GM20431 (cell line): ENCODE results near the gene GPAM.
"Not testable (repeated sequence)": the region's sequence is repeated elsewhere in the genome, so short reads cannot be mapped to it uniquely, and the experiment has no call there.

Experiments used
- in situ Hi-C: fragments of 300-500 bp; cut with MseI, MboI; formaldehyde crosslinking; loops from one replicate; pipeline ENCODE4 v1.15.0; 2020; ENCODE audit warnings: low sequenced_read_pairs; ENCODE audit not compliant: unreplicated experiment

The GPAM gene

DNA sequence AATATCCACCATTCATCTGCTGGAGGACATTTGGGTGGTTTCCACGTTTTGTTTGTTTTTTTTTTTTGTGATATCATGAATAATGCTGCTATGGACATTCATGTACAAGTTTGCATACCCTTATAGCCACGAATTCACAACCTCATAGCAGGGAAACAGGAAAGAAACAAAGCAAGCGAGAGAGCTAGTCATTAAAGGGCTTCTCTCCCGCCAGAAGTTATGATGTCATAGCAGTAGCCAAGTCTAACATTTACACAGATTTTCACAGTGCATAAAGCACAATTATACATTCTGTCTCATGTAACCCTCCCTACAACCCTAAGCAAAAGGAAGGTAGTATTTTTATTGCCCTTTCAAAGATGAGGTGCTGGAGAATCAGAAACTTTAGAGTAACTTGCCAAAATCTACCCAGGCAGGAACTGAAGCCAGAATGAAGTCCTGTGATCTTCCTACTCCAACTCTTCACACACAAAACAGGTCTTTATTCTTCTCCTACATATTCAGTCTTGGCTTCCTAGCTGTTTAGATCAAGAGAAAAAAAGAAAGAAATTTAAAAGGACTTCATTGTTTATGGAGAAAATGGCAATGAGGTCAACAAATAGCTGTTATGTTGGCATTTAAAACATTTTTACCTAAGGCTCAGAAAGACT, 33.9 kb upstream of the GPAM start:
- in situ Hi-C loops: no loop called here

DNA sequence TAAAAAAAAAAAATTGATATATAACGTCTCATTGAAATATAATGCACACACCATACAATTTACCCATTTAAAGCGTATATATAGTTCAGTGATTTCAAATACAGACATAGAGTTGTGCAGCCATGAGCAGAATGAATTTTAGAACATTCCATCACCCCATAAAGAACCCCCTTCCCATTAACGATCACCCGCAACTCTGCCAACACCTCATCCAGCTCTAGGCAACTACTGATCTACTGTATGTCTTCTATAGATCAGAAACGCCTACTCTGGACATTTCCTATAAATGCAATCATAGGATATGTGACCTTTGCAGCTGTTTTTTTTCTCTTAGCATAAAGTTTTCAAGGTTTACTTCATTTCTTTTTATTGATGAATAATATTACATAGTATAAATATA, 33.4 kb upstream of the GPAM start:
- in situ Hi-C loops: no loop called here

DNA sequence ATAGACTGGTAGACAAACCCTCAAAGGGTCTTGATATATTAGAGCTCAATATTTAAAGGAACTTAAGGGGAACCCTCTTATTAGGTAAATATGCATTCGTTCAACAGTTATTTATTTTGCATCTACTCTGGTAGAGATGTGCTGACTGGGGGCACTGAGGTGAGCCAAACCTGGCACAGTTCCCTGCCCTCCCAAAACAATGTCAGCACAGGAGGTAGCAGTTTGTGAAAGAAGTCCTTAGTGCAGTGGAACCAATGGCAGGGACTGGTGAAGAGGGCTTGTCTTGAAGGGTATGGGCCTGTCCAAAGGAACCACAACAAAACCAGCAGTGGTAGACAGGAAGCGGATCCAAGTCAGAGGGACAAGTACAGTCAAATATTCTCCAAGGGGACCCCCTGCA, 32.6 kb upstream of the GPAM start:
- in situ Hi-C loops: no loop called here

- in situ Hi-C loops: no loop called here
Measured at GRCh38 chr10:112215342-112215774, 31.8 kb upstream of the GPAM start.

- in situ Hi-C loops: no loop called here
Measured at GRCh38 chr10:112214298-112214926, 30.8 kb upstream of the GPAM start.

GRCh38 chr10:112213836-112214235, 30.3 kb upstream of the GPAM start:
- in situ Hi-C loops: no loop called here

- in situ Hi-C loops: no loop called here
Measured at GRCh38 chr10:112213098-112213823, 29.7 kb upstream of the GPAM start.

DNA sequence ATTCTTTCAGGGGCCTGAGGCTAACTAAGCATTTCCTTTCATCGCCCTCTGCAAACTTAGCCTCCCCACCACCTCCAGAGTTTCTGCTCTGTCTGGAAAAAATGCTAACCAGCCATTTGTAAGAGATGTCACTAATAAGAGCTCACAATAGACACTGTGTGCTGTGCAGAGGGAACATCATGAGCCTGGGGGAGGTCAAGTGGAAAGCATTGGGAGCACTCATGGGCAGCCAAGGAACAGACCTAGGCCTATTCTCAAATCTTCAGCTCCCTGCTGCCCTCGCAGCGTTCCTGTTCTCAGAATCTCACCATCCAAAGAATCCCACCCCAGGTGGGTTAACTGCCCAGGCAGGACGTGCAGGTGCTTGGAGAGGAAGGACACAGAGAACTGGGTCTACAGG, 27.1 kb upstream of the GPAM start:
- in situ Hi-C loops: no loop called here

GRCh38 chr10:112209684-112210131, 26.1 kb upstream of the GPAM start:
- in situ Hi-C loops: no loop called here

- in situ Hi-C loops: no loop called here
Measured at GRCh38 chr10:112208997-112209396, 25.4 kb upstream of the GPAM start.

DNA sequence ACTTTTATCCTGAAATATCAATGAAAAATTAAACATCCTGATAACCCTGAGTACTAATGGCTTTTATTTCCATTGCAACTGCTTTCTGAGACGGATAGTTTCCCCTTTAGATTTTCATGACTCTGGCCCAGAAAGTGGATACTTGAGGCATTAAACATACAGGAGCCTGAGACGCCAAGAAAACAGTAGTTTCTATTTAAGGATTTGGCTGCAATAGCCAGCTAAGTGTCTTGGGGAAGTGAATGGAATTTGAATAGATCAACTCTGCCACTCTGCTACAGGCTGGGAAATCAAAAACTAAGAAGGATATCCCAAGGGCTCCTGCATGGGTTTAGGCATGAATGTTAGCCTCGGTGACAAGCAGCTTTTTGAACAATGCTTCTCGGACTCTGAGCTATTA, 24.7 kb upstream of the GPAM start:
- in situ Hi-C loops: no loop called here

GRCh38 chr10:112203328-112204076, 19.9 kb upstream of the GPAM start:
- in situ Hi-C loops: no loop called here

DNA sequence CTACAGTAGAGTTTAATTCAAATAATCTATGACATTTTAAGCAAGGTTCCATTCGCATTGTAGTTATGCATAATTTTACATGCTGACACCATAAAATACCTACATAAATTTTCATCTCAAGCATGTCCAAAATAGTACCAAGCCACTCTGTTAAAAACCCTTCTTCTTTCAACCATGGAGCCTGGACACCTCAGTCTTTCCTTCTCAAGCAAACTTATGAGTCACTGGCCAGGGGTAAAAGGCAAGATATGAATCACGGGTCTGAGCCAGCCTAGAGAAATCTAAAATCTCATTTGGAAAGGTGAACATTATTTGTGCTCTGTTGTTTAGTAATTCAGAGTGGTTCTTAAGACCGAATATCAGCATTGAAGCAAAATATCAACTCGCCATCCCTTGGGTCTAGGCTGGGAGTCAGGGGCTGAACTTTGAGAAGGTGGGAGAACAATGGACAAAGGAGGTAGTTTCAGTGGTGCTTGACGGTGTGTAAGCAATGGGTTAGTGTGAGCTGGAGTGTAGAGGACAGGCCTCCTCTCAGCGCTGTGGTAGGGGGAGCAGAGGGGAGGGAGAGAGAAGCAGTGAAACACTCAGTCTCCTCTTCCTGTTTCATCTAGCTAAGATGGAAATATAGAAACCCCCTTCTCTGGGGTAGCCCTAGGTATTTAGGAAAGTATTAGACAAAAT, 19.1 kb upstream of the GPAM start:
- in situ Hi-C loops: no loop called here

DNA sequence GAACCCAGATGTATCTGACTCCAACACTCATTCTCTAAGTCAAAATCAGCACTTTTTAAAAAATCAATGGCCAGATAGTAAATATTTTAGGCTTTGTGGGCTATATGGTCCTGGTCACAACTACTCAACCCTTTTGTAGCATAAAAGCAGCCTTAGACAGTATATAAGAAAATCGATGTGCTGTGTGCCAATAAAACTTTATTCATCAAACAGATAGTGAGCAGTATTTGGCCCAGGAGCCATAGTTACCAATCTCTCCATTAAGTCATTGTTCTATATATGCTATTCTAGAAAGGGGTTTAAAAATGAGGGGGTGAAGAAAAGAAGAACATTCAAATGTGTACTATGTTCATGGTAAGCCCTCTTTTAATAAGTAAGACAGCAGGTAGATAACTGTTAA, 18.5 kb upstream of the GPAM start:
- in situ Hi-C loops: no loop called here

DNA sequence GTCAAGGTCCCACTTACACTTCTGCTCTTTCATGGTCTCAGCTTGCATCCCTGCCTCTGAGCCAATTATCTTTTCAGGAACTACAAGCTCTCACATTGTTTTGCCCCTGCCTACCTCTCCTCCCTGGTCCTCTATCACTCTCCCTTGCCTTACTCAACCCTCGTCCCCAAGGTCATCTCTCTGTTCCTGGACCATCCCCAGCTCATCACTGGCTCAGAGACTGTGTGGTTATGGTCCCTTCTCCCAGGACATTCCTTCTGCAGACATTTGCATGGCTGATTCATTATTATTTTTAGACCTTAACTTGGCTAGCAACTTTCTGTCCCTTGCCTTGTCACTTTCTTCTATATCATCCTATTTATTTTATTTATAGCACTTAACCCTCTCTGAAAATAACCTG, 17.8 kb upstream of the GPAM start:
- in situ Hi-C loops: no loop called here

GRCh38 chr10:112200259-112200658, 16.7 kb upstream of the GPAM start:
- in situ Hi-C loops: not testable (repeated sequence)

GRCh38 chr10:112197662-112198061, 14.1 kb upstream of the GPAM start:
- in situ Hi-C loops: not testable (repeated sequence)

DNA sequence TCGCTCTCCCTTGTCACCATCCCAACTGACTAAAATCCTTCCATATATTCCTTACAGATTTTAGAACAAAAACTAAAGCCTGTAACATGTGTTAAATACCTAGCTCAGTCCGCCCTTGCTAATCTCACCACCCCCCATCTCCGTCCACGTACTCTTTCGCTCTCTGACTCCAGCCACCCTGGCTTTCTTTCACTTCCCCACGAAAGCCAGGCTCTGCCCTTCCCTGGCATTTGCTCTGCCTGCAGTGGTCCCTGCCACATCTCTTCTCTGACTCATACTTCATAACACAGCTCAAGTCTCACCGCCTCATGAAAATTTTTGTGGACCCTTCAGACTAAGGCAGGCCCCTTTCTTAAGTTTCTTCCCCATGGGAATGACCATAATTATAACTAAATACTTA, 11.7 kb upstream of the GPAM start:
- in situ Hi-C loops: no loop called here

DNA sequence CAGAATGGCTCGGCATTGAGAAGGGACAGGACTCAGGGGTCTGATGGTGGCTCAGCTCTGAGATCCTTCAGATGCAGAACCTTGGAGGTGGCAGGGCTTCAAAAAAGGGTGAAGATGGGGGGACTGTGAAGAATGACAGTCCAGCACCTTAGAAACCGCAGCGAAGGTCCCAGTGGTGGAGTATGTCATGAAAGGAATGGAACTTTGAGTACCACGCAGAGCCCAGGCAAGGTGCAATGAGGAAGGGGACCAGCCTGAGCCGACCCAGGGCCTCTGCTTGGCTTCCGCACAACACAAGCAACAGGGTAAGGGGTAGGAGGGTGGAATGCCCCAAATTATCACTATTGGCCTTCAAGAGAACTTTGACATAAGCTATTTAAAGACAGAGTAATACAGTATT, 8.2 kb upstream of the GPAM start:
- in situ Hi-C loops: no loop called here

DNA sequence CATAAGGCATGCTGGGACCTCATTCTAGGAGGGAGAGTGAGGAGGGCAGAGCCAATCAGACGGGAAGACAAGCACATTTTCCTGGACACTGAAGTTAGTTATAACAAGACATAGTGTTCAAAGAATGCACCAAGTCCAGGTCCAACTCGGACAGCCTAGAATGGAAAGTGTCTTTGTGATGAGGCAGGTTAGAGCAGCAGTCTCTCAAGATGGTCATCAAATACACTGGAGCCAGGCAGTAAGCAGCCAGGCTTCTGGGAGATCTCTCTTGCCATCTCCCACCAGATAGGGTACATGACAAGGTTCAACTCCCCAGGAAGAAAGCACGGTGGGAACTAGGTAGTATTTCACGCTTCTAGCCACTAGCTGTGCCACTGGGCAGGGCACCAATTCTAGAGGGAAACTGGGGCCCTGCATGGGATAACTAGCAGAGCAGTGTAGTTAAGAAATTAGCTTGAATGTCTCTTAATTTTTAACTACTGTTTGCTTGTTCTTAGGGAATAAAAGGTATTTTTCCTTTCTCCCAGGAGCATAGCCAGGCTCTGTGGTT, 7.6 kb upstream of the GPAM start:
- in situ Hi-C loops: no loop called here
